ENCODE results near the gene OR6C74. TPM values are rescaled to one million over a fixed set of nuclear protein-coding genes. Genes with fewer than 3 reads are reported as not detected.

OR6C74 gene
- total RNA-seq, 1 donor from 2014 or later: not detected

DNA sequence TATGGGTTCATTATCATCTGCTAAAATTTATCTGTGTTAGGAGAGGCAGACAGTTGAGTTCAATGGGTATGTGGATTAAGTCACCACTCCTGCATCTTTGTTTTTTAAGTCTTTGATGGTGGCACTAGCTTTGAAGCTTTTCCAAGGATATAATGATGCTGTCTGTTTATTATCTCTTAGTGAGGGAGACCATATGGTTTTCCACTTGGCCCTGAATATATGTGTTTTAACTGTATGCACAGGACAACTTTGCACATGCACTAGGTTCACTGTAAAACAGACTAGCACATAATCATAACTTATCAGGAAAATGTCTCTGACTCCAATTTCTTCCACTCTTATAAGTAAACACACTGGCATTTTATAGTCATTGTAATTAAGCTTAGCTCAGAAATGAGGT lies 8.9 kb downstream of the OR6C74 start:
- Histone ChIP-seq H3K27me3 (no peaks in the 10 kb centered on the region), H3K36me3 (no peaks in the 10 kb centered on the region), H3K27ac (no peak overlapping the region), H3K4me1 (no peaks in the 10 kb centered on the region), H3K9me3 (no peaks in the 10 kb centered on the region), H3K4me3 (no peak overlapping the region)
- no peak for DNase-seq
- intact Hi-C loops (cut with DNase I): no loop called here
- TF ChIP-seq, protein P1, sequence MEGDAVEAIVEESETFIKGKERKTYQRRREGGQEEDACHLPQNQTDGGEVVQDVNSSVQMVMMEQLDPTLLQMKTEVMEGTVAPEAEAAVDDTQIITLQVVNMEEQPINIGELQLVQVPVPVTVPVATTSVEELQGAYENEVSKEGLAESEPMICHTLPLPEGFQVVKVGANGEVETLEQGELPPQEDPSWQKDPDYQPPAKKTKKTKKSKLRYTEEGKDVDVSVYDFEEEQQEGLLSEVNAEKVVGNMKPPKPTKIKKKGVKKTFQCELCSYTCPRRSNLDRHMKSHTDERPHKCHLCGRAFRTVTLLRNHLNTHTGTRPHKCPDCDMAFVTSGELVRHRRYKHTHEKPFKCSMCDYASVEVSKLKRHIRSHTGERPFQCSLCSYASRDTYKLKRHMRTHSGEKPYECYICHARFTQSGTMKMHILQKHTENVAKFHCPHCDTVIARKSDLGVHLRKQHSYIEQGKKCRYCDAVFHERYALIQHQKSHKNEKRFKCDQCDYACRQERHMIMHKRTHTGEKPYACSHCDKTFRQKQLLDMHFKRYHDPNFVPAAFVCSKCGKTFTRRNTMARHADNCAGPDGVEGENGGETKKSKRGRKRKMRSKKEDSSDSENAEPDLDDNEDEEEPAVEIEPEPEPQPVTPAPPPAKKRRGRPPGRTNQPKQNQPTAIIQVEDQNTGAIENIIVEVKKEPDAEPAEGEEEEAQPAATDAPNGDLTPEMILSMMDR (IDR thresholded peaks at IDR 0.05): no peak
- no peak for ATAC-seq

DNA sequence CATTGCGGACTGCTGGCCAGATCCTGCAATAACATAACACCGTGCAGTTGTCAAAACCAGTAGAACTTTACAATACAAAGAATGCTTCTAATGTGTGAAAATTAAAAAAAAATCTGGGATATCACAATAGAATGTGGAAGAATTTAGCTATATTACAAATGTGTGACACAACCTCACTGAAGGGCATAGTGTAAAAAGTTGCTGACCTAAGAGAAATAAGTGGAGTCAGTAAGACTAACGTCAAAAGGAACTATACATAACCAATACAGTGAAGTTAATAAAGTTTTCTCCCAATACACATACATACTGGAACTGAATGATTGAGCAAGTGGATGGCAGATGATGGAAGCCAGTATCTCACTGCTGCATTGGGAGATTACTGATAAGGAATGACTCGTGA lies 12.4 kb downstream of the OR6C74 start:
- Histone ChIP-seq H3K36me3 (no peaks in the 10 kb centered on the region), H3K4me3 (no peak overlapping the region), H3K27ac (no peak overlapping the region), H3K4me1 (no peaks in the 10 kb centered on the region), H3K9me3 (no peaks in the 10 kb centered on the region), H3K27me3 (no peaks in the 10 kb centered on the region)
- TF ChIP-seq, protein P1 (IDR thresholded peaks at IDR 0.05): no peak
- intact Hi-C loops (cut with DNase I): no loop called here
- no peak for DNase-seq
- no peak for ATAC-seq

- intact Hi-C loops (cut with DNase I): no loop called here
- no peak overlapping the region for H3K27ac ChIP-seq
- no peak overlapping the region for H3K4me3 ChIP-seq
- no peaks in the 10 kb centered on the region for H3K4me1 ChIP-seq
- H3K9me3 ChIP-seq: no peaks in the 10 kb centered on the region
- H3K27me3 ChIP-seq: no peaks in the 10 kb centered on the region
- no peaks in the 10 kb centered on the region for H3K36me3 ChIP-seq
- TF ChIP-seq, protein P1 (IDR thresholded peaks at IDR 0.05): no peak
- DNase-seq (no peak), ATAC-seq (no peak)
These were observed 13.9 kb downstream of the OR6C74 start for GRCh38 chr12:55258303-55258702.

DNA sequence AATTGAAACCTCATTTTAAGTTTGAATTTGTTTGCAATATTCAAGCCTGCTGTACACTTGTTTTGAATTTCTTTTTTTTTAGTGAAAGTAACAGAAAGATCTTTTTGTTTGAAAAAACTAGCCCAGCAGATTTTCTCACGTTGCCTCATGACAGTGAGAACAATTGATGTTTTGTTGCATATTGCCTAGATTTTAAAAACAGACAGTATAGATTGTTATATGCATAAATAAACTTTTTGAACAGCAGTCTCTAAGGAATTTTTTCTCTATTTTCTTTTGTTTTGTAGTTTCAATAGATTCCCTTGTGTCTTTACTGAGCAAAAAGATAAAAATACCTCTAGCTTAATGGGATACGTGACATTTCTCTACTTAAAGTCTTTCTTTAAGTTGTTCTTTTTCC lies 36.6 kb downstream of the OR6C74 start:
- H3K27me3 ChIP-seq: no peaks in the 10 kb centered on the region
- no peak overlapping the region for H3K27ac ChIP-seq
- H3K36me3 ChIP-seq: no peaks in the 10 kb centered on the region
- no peak for ATAC-seq
- no peak overlapping the region for H3K4me3 ChIP-seq
- TF ChIP-seq, protein P1 (IDR thresholded peaks at IDR 0.05): no peak
- H3K9me3 ChIP-seq: no peaks in the 10 kb centered on the region
- DNase-seq: no peak
- intact Hi-C loops (cut with DNase I): no loop called here
- H3K4me1 ChIP-seq: no peaks in the 10 kb centered on the region

DNA sequence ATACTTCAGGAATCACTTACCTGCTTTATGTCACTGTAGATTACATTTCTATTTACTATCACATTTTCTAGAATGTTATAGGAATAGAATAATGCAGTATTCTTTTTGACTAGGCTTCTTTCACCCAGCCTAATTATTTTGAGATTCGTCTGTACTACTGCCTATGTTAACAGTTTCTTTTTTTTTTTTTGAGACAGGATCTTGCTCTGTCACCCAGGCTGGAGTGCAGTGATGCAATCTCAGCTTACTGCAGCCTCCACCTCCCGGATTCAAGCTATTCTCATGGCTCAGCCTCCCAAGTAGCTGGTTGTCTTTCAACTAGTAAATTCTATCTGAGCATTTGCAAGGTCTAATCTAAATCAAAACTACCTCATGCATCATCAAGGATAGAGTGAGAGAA lies 45.6 kb downstream of the OR6C74 start:
- no peak overlapping the region for H3K4me3 ChIP-seq
- H3K36me3 ChIP-seq: no peaks in the 10 kb centered on the region
- no peaks in the 10 kb centered on the region for H3K27me3 ChIP-seq
- intact Hi-C loops (cut with DNase I): no loop called here
- DNase-seq: no peak
- no peak overlapping the region for H3K27ac ChIP-seq
- ATAC-seq: no peak
- TF ChIP-seq, protein P1 (IDR thresholded peaks at IDR 0.05): no peak
- no peaks in the 10 kb centered on the region for H3K4me1 ChIP-seq
- no peaks in the 10 kb centered on the region for H3K9me3 ChIP-seq

Other genes starting within 250 kb of the OR6C74 start
- not detected for gene NEUROD4, start 224.6 kb upstream of the OR6C74 start, total RNA-seq
- gene OR9K2, start 118.2 kb upstream of the OR6C74 start, total RNA-seq: not detected
- not detected for gene OR10A7, start 23.6 kb upstream of the OR6C74 start, total RNA-seq
- gene OR6C6, start 52.0 kb downstream of the OR6C74 start, total RNA-seq: not detected
- not detected for gene OR6C1, start 69.7 kb downstream of the OR6C74 start, total RNA-seq
- not detected for gene OR6C3, start 86.1 kb downstream of the OR6C74 start, total RNA-seq
- not detected for gene OR6C75, start 118.4 kb downstream of the OR6C74 start, total RNA-seq
- not detected for gene OR6C65, start 155.9 kb downstream of the OR6C74 start, total RNA-seq
- not detected for gene OR6C76, start 181.6 kb downstream of the OR6C74 start, total RNA-seq
- gene OR6C2, start 199.5 kb downstream of the OR6C74 start, total RNA-seq: not detected
- gene OR6C70, start 225.5 kb downstream of the OR6C74 start, total RNA-seq: not detected
- gene OR6C68, start 247.8 kb downstream of the OR6C74 start, total RNA-seq: not detected